HG03097 (cell line): ENCODE data around the gene L3MBTL4.
"Not testable (repeated sequence)": the region's sequence is repeated elsewhere in the genome, so short reads cannot be mapped to it uniquely, and the experiment has no call there.

Experiments used
- ATAC-seq: cut with Tn5 transposase; IDR thresholded peaks from one replicate; pipeline ENCODE4 v1.9.1; 2021; ENCODE audit not compliant: unreplicated experiment, low FRiP score

Gene L3MBTL4

DNA sequence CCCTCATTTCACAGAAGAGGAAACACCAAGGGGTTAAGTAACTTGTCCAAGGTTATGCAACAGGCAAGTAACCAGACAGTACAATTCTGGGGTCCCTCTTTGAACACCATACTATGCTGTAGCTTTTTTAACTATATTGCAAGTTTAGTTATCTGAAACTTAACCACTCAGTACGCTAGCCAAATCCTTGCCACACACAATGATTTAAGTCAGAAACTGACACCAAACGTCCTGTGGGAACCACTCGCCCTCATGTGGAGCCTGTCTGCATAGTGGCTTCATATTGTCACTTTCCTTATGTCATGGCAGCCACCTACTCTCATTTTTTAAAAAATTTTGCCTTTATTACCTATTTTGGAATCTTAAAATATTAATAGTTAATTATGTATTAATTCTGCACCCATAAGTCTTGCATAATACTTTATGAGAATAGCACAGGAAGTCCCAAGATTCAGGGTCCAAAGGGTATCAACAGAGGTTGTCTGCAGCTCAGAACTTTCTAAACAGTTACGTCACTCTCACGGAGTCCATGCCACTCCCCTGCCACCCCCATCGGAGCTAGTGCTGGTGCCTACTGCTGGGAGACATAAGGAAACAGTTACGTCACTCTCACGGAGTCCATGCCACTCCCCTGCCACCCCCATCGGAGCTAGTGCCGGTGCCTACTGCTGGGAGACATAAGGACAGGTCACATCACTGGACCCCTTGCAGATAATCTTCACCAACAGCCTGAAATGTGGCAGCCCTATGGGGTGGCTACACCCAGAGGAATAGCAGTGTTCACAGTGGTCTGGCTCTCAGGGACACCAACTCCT is 99.0 kb downstream of the L3MBTL4 start:
- ATAC-seq = no peak

DNA sequence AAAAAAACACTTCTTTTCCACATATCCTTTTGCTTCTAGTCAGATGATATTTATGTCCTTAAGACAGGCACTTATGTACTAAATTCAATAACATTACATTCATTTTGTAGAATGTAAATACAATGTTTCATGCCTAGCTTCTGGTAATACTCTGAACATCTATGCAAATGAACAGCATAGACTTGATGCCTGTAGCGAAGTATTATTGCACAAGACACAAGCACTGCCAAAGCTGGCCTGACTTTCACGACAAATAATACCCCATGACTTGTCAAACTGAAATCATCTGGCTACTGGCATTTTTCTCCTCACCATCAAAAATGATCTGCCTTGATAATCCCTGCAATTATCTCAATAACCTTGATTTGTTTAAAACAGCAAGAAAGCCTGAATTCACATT is 101.3 kb downstream of the L3MBTL4 start:
- no peak for ATAC-seq

DNA sequence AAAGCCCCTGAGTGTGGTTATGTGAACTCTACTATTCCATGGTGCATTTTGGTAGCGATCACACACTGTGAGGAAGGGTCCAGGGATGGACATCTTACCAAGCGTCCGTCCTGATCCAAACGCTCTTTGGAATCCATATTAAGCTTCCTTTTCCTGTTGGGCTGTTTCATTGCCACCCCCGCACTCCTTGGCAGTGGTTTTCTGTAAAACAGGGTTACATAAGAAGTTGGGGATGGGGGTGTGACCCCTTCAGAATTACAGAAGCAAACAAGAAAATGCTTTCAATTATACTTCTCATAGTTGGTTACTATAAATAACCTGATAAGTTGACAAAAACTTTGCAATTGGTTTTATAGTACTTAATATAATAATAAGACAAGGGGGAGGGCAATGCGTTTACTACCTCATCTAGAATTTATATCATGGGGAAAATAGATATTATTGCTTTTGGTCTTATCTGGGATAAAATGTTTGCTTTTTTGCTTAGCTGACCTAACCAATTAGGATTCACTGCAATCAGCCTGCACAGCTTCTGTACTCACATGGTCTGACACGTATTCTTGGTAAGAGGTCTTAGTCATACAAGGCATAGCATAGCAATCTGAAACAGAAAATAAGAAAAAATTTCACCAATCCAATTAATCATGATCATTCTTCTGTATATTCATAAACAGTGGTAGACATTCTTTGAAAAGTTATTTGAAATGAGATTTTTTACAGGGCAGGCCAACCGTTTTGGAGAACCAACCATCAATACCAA is 103.1 kb downstream of the L3MBTL4 start:
- no peak for ATAC-seq

DNA sequence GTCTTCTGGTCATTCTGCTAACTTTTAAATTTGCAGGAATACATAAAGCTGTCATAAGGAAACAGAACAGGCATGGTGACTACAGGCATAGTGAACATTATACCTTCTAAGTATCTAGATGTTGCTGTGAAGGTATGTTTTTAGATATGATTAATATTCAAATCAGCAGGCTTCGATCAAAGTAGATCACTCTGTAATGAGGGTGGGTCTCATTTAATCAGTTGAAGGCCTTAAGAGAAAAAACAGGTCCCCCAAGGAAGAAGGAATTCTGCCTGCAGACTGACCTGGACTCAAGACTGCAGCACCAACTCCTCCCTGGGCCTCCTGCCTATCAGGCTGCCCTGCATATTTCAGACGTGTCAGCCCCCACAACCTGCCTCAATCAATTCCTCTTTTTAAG is 104.0 kb downstream of the L3MBTL4 start:
- no peak for ATAC-seq

DNA sequence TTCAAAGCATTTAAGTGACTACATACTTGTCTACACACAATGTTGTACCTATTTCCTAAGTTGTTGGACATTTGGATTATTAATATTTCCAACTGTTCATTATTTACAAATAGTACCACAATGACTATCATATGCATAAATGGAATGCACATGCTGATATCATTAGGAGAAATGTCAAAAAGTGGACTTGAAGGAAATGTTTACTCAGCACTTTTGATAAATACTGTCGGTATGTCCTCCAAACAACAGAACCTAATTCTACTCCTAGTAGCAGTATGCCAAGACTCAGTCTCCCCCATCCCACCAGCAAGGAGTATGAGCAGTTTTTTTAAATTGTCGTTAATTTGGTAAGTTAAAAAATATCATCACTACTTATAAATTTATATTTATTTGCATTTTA is 116.8 kb downstream of the L3MBTL4 start:
- no peak for ATAC-seq

DNA sequence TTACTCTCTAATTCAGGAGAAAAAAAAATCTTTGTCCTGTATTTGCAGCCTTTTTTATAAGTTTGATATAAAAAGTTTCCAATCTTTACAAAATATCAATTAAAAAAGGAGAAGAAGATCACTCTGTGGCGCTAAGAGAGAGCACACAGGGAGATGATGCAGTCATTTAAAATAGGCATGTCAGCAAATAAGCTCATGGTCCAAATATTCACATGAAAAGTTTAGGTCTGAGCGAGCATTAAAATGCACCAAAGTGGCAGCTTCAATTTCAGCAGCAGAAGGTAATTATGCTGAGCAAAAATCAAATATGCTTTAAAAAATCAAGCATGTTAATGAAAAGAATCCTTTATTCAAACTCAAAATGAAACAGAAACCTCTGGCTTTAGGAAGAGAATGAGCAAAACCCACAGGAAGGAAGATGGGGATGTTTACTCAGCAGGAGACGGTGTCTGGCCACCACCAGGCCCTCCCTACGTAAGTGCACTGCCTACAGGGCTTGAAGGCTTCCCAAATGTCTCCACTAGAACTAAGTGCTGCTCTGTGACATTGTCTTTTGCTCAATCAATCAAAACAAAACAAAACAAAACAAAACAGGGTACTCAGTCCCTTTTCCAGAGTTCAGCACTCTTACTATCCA is 120.4 kb downstream of the L3MBTL4 start:
- ATAC-seq = peak; percentile 61

DNA sequence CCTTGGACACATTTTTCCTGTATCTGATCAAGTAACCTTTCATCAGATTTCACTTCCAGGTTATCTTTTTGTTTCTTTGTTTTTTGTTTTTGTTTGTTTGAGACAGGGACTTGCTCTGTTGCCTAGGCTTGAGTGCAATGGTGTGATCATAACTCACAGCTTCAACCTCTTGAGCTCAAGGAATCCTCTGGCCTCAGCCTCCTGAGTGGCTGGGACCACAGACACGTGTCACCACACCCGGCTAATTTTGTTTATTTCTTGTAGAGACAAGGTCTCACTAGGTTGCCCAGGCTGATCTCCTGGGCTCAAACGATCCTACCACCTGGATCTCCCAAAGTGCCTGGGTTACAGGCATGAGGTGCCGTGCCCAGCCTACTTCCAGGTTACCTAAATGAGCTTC is 124.9 kb downstream of the L3MBTL4 start:
- ATAC-seq = no peak

DNA sequence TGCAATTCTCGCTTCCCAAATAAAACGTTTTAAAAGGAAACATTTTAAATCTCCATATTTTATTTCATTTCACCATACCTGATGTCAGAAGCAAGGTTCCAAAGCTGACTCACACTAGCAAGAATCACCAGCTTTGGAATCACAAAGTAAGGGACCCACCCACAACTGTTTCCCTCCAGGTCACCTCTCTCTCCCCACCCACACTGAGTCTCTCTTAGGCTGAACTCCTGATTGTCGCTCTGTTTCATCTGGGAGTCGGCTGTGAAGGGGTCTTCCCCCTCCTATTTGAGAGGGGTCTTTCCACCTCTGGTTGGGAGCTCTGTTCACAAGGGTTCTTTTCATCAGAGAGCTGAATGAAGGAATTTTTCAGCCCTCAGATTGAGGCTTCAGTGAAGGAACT is 128.1 kb downstream of the L3MBTL4 start:
- no peak for ATAC-seq

DNA sequence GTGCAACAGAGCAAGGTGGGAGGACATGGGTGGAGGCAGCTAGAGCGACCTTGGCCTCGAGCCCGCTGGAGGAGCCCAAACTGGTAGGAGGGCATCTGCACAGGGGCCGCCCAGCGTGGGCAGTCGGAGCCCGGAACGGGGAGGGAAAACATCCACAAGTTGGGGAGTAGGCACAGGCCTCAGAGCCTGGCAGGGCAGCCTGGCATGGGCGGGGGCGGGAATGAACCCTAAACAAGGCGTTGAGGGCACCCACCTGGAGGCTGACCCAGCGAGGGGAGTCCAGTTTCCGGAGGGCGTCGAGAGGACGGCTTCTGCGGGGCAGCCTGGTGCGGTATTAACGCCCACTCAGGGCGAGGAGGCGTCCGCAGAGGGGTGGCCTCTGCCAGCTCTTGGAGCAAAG is 129.9 kb downstream of the L3MBTL4 start:
- no peak for ATAC-seq

DNA sequence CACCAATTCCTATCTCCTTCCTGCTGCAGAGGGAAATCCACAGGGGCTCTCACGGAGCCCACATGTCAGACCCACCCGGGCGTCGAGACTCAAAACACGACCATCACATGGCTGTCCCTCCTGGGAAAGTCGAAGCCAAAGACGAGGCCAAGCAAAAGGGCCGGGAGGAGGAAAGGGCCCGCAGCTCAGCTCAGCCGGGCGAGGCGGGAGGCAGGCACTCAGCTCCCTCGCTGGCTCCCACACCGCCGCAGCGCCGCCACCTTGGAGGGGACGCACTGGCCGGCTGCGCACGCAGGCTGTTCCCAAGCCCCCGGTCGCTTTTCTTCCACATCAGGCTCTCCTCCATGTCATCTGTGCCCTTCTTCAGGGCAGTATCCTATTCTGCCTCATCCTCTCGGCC is 130.4 kb downstream of the L3MBTL4 start:
- no peak for ATAC-seq

DNA sequence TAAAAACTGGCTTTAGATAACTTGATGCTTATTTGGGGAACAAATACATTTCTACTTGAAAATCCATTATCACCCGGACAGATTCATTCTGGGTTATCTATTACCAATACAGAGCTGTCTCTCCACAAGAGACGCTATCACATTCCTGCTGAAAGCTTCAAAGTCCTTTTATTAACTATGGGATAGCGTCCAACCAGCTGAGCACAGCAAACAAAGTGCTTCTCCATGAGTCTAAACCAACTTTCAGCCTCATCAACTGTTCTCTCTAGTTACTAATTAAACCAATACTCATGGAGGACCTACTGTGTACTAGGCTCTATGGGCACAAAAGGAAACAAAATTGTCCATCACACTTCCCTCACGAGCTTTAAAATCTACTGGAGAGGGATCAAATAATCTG is 132.8 kb downstream of the L3MBTL4 start:
- ATAC-seq = no peak

DNA sequence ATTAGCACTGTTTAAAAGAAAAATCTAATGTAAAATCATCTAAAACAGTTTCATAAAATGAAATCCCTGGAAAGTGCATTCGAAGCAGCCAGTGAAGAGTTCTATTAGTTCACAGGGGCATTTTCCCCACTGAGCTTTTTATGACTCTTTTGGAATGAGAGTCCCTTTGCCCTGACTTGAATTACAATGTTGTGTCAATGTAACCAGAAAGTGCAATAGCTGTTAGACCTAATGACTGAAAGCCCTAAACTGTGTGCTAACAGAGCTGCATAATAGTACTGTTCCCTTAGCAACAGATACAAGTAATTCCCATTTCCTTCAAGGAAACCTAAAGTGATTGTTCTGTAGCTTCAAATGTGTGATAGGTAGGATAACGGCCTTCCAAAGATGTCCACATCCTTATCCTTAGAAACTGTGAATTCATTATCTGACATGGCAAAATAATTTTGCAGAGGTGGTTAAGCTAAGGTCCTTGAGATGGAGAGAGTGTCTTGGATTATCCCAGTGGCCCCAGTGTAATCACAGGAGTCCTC is 134.4 kb downstream of the L3MBTL4 start:
- no peak for ATAC-seq

DNA sequence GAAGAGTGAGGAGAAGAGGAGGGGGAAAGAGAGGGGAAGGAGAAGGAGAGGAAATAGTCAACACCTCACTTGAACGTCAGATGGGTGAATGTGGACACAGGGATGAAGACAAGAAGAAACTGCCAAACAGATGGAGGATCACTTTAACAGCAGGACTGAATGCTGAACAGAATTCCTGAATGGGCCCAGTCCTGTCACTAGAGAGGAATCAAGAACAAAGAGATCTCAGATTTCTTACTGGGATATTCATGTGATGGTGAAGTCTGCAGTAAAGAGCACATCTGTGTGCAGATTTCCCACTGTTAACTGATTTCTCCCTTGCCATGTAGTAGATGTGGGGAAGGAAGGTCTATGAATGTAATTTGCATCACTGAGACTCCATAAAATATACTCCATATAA is 135.4 kb downstream of the L3MBTL4 start:
- ATAC-seq = no peak

DNA sequence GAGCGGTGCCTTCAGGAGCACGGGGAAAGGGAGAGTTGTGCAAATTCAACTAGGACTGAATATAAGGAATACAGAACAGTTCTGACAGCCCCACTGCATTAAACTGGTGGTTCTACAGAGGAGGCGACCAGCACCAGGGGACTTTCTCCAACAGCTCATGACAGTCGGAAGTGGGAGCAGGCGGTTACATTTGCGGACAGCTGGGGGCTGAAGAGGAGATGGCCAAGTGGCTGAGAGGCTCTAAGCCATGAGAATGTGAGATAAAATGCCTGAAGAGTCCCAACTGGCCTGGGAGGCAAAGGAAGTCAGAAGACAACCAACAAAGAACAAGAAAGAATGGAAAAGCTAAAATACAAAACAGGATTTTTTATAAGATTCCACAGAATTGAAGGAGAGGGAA is 141.3 kb downstream of the L3MBTL4 start:
- ATAC-seq = no peak

DNA sequence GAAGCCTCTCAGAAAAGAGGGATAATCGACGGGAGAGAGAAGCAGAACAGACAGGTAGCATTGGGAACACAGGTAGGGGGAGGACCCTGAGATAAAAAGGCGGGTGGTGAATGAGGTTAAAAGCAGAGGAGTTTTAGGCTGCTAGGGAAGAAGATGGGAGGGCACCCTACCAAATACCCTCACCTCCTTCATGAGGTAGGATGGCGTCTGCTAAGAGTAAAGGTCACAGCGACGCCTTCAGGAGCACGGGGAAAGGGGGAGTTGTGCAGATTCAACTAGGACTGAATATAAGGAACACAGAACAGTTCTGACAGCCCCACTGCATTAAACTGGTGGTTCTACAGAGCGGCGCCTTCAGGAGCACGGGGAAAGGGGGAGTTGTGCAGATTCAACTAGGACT is 142.6 kb downstream of the L3MBTL4 start:
- ATAC-seq = not testable (repeated sequence)

DNA sequence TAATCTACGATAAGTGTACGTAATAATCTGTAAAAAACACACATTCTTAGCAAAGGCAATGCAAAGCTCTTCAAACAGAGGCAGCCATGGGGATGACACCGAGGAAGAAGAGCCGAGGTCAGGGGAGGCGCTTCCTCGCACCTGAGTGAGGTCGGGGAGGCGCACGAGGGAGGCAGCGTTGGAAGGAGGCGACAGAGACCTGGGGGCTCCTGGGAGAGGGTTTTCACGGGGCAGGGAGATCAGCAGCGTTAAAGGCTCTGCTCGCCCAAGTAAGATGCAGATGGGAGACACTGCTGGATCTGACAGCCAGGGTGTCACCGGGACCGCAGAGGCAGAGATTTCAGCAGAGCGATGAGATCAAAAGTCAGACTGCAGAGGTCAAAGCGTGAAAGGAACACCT is 143.1 kb downstream of the L3MBTL4 start:
- ATAC-seq = no peak

DNA sequence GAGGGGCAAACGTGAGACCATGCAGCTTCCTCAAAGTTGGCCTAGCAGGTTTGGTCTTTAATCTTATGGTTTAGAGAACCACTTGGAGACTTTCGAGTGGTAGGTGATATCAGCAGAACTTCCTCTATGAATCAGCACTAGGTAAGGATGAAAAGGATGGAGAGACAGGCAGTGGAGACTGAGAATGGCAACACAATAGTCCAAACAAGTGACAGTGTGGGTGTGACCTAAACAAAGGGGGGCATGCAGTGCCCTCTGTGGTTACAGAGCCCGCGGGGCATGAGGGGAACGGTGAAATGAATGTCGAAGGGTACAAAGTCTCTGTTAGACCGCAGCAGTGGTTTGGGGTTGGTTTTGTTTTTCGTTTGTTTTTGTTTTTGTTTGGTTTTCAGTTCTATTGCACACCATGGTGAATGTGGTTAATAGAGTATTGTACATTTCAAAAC is 143.9 kb downstream of the L3MBTL4 start:
- ATAC-seq = peak; percentile 90

DNA sequence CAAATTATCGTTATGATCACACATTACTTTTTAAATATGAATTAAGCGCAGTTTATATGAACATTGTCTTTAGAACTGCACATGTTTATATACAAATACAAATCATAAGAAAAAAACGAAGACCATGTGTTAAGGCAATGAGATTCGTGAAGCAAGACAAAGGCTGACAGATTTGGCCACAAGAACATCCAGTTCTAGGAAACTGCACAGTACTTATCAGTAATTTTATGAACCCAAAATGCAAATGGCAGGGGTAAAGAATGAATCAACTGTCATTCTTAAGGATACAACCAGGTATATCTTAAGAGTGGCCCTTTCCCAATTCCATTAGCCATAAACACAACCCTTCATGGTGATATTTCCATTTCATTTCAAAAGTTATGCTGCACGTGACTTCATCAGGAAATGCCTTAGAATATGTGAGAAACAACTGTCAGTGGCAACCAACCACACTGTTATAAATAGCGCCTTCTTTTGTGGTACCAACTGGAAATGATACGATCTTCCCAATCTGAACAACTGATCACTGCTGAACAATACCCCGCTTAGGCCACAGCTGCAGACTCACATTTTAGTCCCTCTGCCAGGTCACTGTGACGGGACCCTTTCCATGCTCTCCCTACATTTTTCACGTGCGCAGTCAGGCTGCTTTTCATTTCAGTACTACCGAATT is 144.9 kb downstream of the L3MBTL4 start:
- ATAC-seq = no peak

DNA sequence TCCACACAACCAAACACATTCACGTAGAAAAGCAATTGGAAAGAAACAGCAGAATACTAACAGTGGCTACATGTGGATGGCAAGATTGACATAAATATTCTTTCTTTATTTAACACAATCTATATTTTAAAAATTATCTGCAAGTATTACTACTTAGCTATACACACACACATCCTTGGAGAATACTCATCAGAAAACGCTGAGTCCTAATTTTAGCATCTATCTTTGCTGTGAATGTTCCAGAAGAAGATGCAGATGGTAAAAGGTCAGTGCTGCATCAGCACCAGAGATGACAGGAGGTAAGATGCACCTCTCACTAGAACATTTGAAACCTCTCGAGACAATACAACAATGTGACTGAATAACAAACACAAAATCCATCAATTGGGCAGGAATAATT is 148.5 kb downstream of the L3MBTL4 start:
- ATAC-seq = no peak

DNA sequence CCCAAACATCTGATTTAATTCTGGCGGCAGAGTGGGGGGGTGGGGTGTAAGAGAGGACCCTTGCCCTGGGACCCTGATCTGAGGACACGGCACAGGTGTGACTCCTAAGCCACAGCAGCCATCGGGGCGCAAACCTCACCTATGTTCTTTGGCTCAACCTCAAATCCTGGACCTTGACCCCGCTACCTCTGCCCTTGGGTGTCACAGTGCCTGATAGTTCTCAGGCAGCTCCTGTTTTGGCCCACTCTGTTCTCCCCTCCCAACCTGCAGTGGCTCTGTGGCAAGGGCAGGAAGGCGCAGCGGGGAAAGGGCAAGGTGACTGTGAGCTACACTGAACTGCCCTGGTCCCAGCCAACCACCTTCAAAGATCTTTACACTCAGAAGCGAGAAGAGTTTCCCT is 152.8 kb downstream of the L3MBTL4 start:
- no peak for ATAC-seq

DNA sequence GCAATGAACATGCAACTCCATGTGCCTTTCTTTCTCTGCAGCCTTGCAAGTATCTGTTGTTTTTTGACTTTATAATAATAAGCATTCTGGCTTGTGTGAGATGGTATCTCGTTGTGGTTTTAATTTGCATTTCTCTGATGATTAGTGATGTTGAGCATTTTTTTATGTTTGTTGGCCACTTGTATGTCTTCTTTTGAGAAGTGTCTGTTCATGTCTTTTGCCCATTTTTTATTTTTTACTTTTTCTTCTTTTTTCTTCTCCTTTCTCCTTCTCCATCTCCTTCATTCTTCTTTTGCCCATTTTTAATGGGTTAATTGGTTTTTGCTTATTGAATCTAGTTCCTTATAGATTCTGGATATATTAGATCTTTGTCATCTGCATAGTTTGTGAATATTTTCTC is 155.4 kb downstream of the L3MBTL4 start:
- not testable (repeated sequence) for ATAC-seq
